ENCODE results near the gene LGALS13.

Gene LGALS13, protein sequence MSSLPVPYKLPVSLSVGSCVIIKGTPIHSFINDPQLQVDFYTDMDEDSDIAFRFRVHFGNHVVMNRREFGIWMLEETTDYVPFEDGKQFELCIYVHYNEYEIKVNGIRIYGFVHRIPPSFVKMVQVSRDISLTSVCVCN

DNA sequence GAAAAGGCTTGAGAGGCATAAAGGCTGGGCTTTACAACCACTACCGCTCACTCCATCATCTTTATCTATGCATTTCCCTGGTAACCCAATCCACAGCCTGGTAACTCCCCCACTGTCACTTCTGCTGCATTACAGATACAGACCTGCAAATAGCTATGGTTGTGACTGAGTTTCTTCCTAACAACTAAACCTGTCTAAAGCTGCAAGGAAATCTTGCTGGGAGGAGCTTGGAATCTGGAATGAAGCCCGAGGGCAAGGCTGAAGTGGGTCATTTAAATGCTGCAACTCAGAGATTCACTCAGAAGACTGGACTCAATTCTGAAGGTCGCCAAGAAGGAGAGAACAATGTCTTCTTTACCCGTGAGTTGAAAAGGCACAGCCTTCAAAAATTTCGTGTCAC lies at the start of gene LGALS13:
Gene LGALS13, plus strand, starts transcription at position 301 of the 400 bp plus-strand sequence. Its CDS starts 45 bp downstream, at position 346.
- DNase-seq (ENCODE audit: extremely low spot score), result no peak
- CTCF ChIA-PET, result interaction anchor here (0.6 kb wide), 1 partner anchor 51 kb away, joined by 3 read pairs; no protein-coding TSS in a partner anchor
- TF ChIP-seq ARNT (IDR thresholded peaks at IDR 0.05) (no peak), HDGF (IDR thresholded peaks at IDR 0.05; ENCODE audit: borderline replicate concordance) (no peak), SUZ12 (IDR thresholded peaks at IDR 0.05) (no peak), L3MBTL2 (conservative IDR thresholded peaks at IDR 0.05) (no peak), LEF1 (IDR thresholded peaks at IDR 0.05; ENCODE audit: borderline replicate concordance) (no peak), FOXK2 (IDR thresholded peaks at IDR 0.05) (no peak), CTBP1 (IDR thresholded peaks at IDR 0.05; ENCODE audit: borderline replicate concordance) (no peak), FOXM1 (IDR thresholded peaks at IDR 0.05; ENCODE audit: borderline replicate concordance) (no peak), NFRKB (IDR thresholded peaks at IDR 0.05) (no peak), ZNF384 (IDR thresholded peaks at IDR 0.05) (no peak), BHLHE40 (IDR thresholded peaks at IDR 0.05; ENCODE audit: borderline replicate concordance) (no peak), SP1 (IDR thresholded peaks at IDR 0.05) (no peak), TARDBP (IDR thresholded peaks at IDR 0.05) (no peak), ELF4 (IDR thresholded peaks at IDR 0.05) (no peak)
- TF ChIP-seq, protein P1, sequence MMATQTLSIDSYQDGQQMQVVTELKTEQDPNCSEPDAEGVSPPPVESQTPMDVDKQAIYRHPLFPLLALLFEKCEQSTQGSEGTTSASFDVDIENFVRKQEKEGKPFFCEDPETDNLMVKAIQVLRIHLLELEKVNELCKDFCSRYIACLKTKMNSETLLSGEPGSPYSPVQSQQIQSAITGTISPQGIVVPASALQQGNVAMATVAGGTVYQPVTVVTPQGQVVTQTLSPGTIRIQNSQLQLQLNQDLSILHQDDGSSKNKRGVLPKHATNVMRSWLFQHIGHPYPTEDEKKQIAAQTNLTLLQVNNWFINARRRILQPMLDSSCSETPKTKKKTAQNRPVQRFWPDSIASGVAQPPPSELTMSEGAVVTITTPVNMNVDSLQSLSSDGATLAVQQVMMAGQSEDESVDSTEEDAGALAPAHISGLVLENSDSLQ (IDR thresholded peaks at IDR 0.05), result no peak
- POLR2A ChIA-PET, result no interaction called here

DNA sequence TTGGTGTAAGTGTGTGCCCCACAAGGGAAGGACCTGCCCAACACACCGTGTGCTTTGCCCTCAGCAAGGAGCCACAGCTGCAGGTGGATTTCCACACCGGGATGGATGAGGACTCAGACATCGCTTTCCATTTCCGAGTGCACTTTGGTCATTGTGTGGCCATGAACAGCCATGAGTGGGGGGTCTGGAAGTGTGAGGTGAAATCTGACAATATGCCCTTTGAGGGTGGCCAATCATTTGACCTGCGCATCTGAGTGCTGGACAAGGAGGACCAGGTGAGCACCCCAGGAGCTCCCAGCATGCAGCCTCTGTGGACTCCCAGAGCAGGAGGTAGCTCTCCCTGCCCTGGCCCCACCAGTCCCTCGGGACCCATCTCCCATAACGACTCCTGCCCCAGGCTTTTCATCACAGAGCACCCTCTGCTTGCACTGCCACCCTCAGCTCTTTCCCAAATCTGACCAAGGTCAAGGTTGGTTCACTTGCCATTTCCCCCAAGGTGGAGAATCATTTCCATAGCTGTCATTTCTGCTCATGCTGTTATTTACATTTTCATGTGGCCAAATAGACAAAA lies 49.2 kb upstream of the LGALS13 start:
- CTCF ChIA-PET, result no interaction called here
- DNase-seq (ENCODE audit: extremely low spot score), result no peak
- TF ChIP-seq HDGF (IDR thresholded peaks at IDR 0.05; ENCODE audit: borderline replicate concordance) (no peak), BHLHE40 (IDR thresholded peaks at IDR 0.05; ENCODE audit: borderline replicate concordance) (no peak), FOXK2 (IDR thresholded peaks at IDR 0.05) (no peak), FOXM1 (IDR thresholded peaks at IDR 0.05; ENCODE audit: borderline replicate concordance) (no peak), ELF4 (IDR thresholded peaks at IDR 0.05) (no peak), SP1 (IDR thresholded peaks at IDR 0.05) (no peak), ZNF384 (IDR thresholded peaks at IDR 0.05) (no peak), CTBP1 (IDR thresholded peaks at IDR 0.05; ENCODE audit: borderline replicate concordance) (no peak), L3MBTL2 (conservative IDR thresholded peaks at IDR 0.05) (no peak), LEF1 (IDR thresholded peaks at IDR 0.05; ENCODE audit: borderline replicate concordance) (no peak), TARDBP (IDR thresholded peaks at IDR 0.05) (no peak), FOXA1 (IDR thresholded peaks at IDR 0.05) (no peak)
- TF ChIP-seq, protein P1 (IDR thresholded peaks at IDR 0.05), result no peak
- POLR2A ChIA-PET, result no interaction called here

GRCh38 chr19:39554701-39555311 lies 47.5 kb upstream of the LGALS13 start:
- TF ChIP-seq NFRKB (IDR thresholded peaks at IDR 0.05) (no peak), ZNF384 (IDR thresholded peaks at IDR 0.05) (no peak), BHLHE40 (IDR thresholded peaks at IDR 0.05; ENCODE audit: borderline replicate concordance) (no peak), ARNT (IDR thresholded peaks at IDR 0.05) (no peak), L3MBTL2 (conservative IDR thresholded peaks at IDR 0.05) (no peak), SUZ12 (IDR thresholded peaks at IDR 0.05) (no peak), HDGF (IDR thresholded peaks at IDR 0.05; ENCODE audit: borderline replicate concordance) (no peak), TARDBP (IDR thresholded peaks at IDR 0.05) (no peak), LEF1 (IDR thresholded peaks at IDR 0.05; ENCODE audit: borderline replicate concordance) (no peak), ELF4 (IDR thresholded peaks at IDR 0.05) (no peak), FOXM1 (IDR thresholded peaks at IDR 0.05; ENCODE audit: borderline replicate concordance) (no peak), FOXK2 (IDR thresholded peaks at IDR 0.05) (no peak), FOXA1 (IDR thresholded peaks at IDR 0.05) (no peak)
- TF ChIP-seq, protein P1 (IDR thresholded peaks at IDR 0.05), result no peak
- DNase-seq (ENCODE audit: extremely low spot score), result no peak
- ChIA-PET POLR2A (no interaction called here), CTCF (no interaction called here)

GRCh38 chr19:39555883-39556282 lies 46.4 kb upstream of the LGALS13 start:
- no peak for DNase-seq (ENCODE audit: extremely low spot score)
- POLR2A ChIA-PET, result no interaction called here
- TF ChIP-seq ZNF384 (IDR thresholded peaks at IDR 0.05) (no peak), FOXM1 (IDR thresholded peaks at IDR 0.05; ENCODE audit: borderline replicate concordance) (no peak), ARNT (IDR thresholded peaks at IDR 0.05) (no peak), SP1 (IDR thresholded peaks at IDR 0.05) (no peak), HDGF (IDR thresholded peaks at IDR 0.05; ENCODE audit: borderline replicate concordance) (no peak), SUZ12 (IDR thresholded peaks at IDR 0.05) (no peak), BHLHE40 (IDR thresholded peaks at IDR 0.05; ENCODE audit: borderline replicate concordance) (no peak), TARDBP (IDR thresholded peaks at IDR 0.05) (no peak), FOXA1 (IDR thresholded peaks at IDR 0.05) (no peak), FOXK2 (IDR thresholded peaks at IDR 0.05) (no peak), NFRKB (IDR thresholded peaks at IDR 0.05) (no peak), L3MBTL2 (conservative IDR thresholded peaks at IDR 0.05) (no peak), LEF1 (IDR thresholded peaks at IDR 0.05; ENCODE audit: borderline replicate concordance) (no peak), ELF4 (IDR thresholded peaks at IDR 0.05) (no peak), CTBP1 (IDR thresholded peaks at IDR 0.05; ENCODE audit: borderline replicate concordance) (no peak)
- TF ChIP-seq, protein P1 (IDR thresholded peaks at IDR 0.05), result no peak
- CTCF ChIA-PET, result no interaction called here
